ENCODE data around the gene BABAM2. TPM values are rescaled to one million over a fixed set of nuclear protein-coding genes. Genes with fewer than 3 reads are reported as not detected.
"Not testable (repeated sequence)": the region's sequence is repeated elsewhere in the genome, so short reads cannot be mapped to it uniquely, and the experiment has no call there.

Gene BABAM2
- total RNA-seq, 1 donor = 42.0 TPM

- H3K27me3 ChIP-seq (ENCODE audit: insufficient read depth, low read length) = no peaks in the 10 kb centered on the region
- DNase-seq (ENCODE audit: insufficient read length, low spot score, missing footprints) = no peak
- no peak overlapping the region for H2AFZ ChIP-seq (ENCODE audit: low read length)
- H3K36me3 ChIP-seq (ENCODE audit: insufficient read depth, low read length) = no peaks in the 10 kb centered on the region
- no peak overlapping the region for H3K27ac ChIP-seq (ENCODE audit: low read depth, low read length)
- no peak for TF ChIP-seq CTCF (IDR thresholded peaks at IDR 0.05; ENCODE audit: extremely low read depth, low read depth, low read length)
- no peaks in the 10 kb centered on the region for H4K20me1 ChIP-seq (ENCODE audit: insufficient read depth, low read length)
- no peak overlapping the region for H3K4me2 ChIP-seq (ENCODE audit: insufficient read depth, low read length)
- peaks cover 31% of the 10 kb centered on the region for H3K4me1 ChIP-seq (ENCODE audit: insufficient read depth, low read length)
- no peaks in the 10 kb centered on the region for H3K9me3 ChIP-seq (ENCODE audit: low read depth, low read length)
- H3K4me3 ChIP-seq (ENCODE audit: insufficient read depth, low read length) = no peak overlapping the region
- peaks cover 8% of the 10 kb centered on the region for H3K79me2 ChIP-seq (ENCODE audit: insufficient read depth, low read length)
Measured at GRCh38 chr2:27964067-27964466, 73.5 kb downstream of the BABAM2 start.

- H3K4me2 ChIP-seq (ENCODE audit: insufficient read depth, low read length) = no peak overlapping the region
- H3K27me3 ChIP-seq (ENCODE audit: insufficient read depth, low read length) = no peaks in the 10 kb centered on the region
- peaks cover 13% of the 10 kb centered on the region for H3K79me2 ChIP-seq (ENCODE audit: insufficient read depth, low read length)
- H3K9me3 ChIP-seq (ENCODE audit: low read depth, low read length) = no peaks in the 10 kb centered on the region
- H3K4me3 ChIP-seq (ENCODE audit: insufficient read depth, low read length) = no peak overlapping the region
- TF ChIP-seq CTCF (IDR thresholded peaks at IDR 0.05; ENCODE audit: extremely low read depth, low read depth, low read length) = no peak
- DNase-seq (ENCODE audit: insufficient read length, low spot score, missing footprints) = no peak
- H4K20me1 ChIP-seq (ENCODE audit: insufficient read depth, low read length) = no peaks in the 10 kb centered on the region
- no peaks in the 10 kb centered on the region for H3K36me3 ChIP-seq (ENCODE audit: insufficient read depth, low read length)
- H2AFZ ChIP-seq (ENCODE audit: low read length) = no peak overlapping the region
- H3K27ac ChIP-seq (ENCODE audit: low read depth, low read length) = no peak overlapping the region
- H3K4me1 ChIP-seq (ENCODE audit: insufficient read depth, low read length) = peaks cover 15% of the 10 kb centered on the region
Measured at GRCh38 chr2:27965841-27966240, 75.3 kb downstream of the BABAM2 start.

GRCh38 chr2:27966466-27966865, 75.9 kb downstream of the BABAM2 start:
- Histone ChIP-seq H3K27ac (ENCODE audit: low read depth, low read length) (peak overlapping the region; percentile 32), H3K4me1 (ENCODE audit: insufficient read depth, low read length) (peaks cover 9% of the 10 kb centered on the region), H3K4me2 (ENCODE audit: insufficient read depth, low read length) (peak overlapping the region; percentile 33), H3K36me3 (ENCODE audit: insufficient read depth, low read length) (no peaks in the 10 kb centered on the region), H3K79me2 (ENCODE audit: insufficient read depth, low read length) (peaks cover 13% of the 10 kb centered on the region), H3K27me3 (ENCODE audit: insufficient read depth, low read length) (no peaks in the 10 kb centered on the region), H3K4me3 (ENCODE audit: insufficient read depth, low read length) (no peak overlapping the region), H4K20me1 (ENCODE audit: insufficient read depth, low read length) (no peaks in the 10 kb centered on the region), H2AFZ (ENCODE audit: low read length) (peak overlapping the region; percentile 52), H3K9me3 (ENCODE audit: low read depth, low read length) (no peaks in the 10 kb centered on the region)
- no peak for TF ChIP-seq CTCF (IDR thresholded peaks at IDR 0.05; ENCODE audit: extremely low read depth, low read depth, low read length)
- no peak for DNase-seq (ENCODE audit: insufficient read length, low spot score, missing footprints)

- H3K27ac ChIP-seq (ENCODE audit: low read depth, low read length) = peak overlapping the region; percentile 32
- peaks cover 8% of the 10 kb centered on the region for H3K4me1 ChIP-seq (ENCODE audit: insufficient read depth, low read length)
- H2AFZ ChIP-seq (ENCODE audit: low read length) = peak overlapping the region; percentile 52
- TF ChIP-seq CTCF (IDR thresholded peaks at IDR 0.05; ENCODE audit: extremely low read depth, low read depth, low read length) = no peak
- DNase-seq (ENCODE audit: insufficient read length, low spot score, missing footprints) = no peak
- H3K4me3 ChIP-seq (ENCODE audit: insufficient read depth, low read length) = no peak overlapping the region
- no peaks in the 10 kb centered on the region for H4K20me1 ChIP-seq (ENCODE audit: insufficient read depth, low read length)
- no peaks in the 10 kb centered on the region for H3K27me3 ChIP-seq (ENCODE audit: insufficient read depth, low read length)
- peaks cover 15% of the 10 kb centered on the region for H3K79me2 ChIP-seq (ENCODE audit: insufficient read depth, low read length)
- H3K4me2 ChIP-seq (ENCODE audit: insufficient read depth, low read length) = no peak overlapping the region
- H3K36me3 ChIP-seq (ENCODE audit: insufficient read depth, low read length) = no peaks in the 10 kb centered on the region
- H3K9me3 ChIP-seq (ENCODE audit: low read depth, low read length) = no peaks in the 10 kb centered on the region
Measured at GRCh38 chr2:27967076-27967475, 76.5 kb downstream of the BABAM2 start.

- not testable (repeated sequence) for H3K27ac ChIP-seq (ENCODE audit: low read depth, low read length); DNase-seq (ENCODE audit: insufficient read length, low spot score, missing footprints); H3K4me2 ChIP-seq (ENCODE audit: insufficient read depth, low read length); H3K4me3 ChIP-seq (ENCODE audit: insufficient read depth, low read length); H2AFZ ChIP-seq (ENCODE audit: low read length); H4K20me1 ChIP-seq (ENCODE audit: insufficient read depth, low read length); H3K9me3 ChIP-seq (ENCODE audit: low read depth, low read length); H3K27me3 ChIP-seq (ENCODE audit: insufficient read depth, low read length); H3K36me3 ChIP-seq (ENCODE audit: insufficient read depth, low read length); H3K4me1 ChIP-seq (ENCODE audit: insufficient read depth, low read length)
- H3K79me2 ChIP-seq (ENCODE audit: insufficient read depth, low read length) = peaks cover 18% of the 10 kb centered on the region
Measured at GRCh38 chr2:27968045-27968444, 77.5 kb downstream of the BABAM2 start.

DNA sequence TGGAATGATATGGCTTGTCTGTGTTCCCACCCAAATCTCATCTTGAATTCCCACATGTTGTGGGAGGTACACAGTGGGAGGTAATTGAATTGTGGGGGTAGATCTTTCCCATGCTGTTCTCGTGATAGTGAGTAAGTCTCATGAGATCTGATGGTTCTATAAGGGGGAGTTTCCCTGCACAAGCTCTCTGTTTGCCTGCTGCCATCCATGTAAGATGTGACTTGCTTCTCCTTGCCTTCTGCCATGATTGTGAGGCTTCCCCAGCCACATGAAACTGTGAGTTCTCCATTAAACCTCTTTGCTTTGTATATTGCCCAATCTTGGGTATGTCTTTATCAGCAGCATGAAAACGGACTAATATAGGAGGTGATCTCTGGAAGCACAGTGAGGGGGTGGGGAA, 78.4 kb downstream of the BABAM2 start:
- not testable (repeated sequence) for DNase-seq (ENCODE audit: insufficient read length, low spot score, missing footprints); H3K36me3 ChIP-seq (ENCODE audit: insufficient read depth, low read length); H2AFZ ChIP-seq (ENCODE audit: low read length); H3K27ac ChIP-seq (ENCODE audit: low read depth, low read length); H3K9me3 ChIP-seq (ENCODE audit: low read depth, low read length); H3K4me2 ChIP-seq (ENCODE audit: insufficient read depth, low read length); H3K27me3 ChIP-seq (ENCODE audit: insufficient read depth, low read length); H4K20me1 ChIP-seq (ENCODE audit: insufficient read depth, low read length); H3K4me3 ChIP-seq (ENCODE audit: insufficient read depth, low read length)
- Histone ChIP-seq H3K79me2 (ENCODE audit: insufficient read depth, low read length) (peaks cover 18% of the 10 kb centered on the region), H3K4me1 (ENCODE audit: insufficient read depth, low read length) (peaks cover 15% of the 10 kb centered on the region)

Data from osteoblast (primary cell).